Esophagus muscularis mucosa (tissue), 4 donors: ENCODE data around the gene KRTAP22-2. TPM values are rescaled to one million over a fixed set of nuclear protein-coding genes. Genes with fewer than 3 reads are reported as not detected.

Source experiments
- DNase-seq: peaks from one replicate; pipeline ENCODE4 v3.0.0-alpha.2; 2017; ENCODE audit errors: extremely low spot score
- H3K27ac ChIP-seq, 4 donors: fragments of 200-600 bp; sonication (generic); replicated peaks in 1 of 4; 1 replicate in 3 of 4; 2 replicates in 1 of 4; pipeline ENCODE4 v1.5.1; 2016 to 2019; ENCODE audit warnings: mild to moderate bottlenecking in 1 of 4
- H3K27me3 ChIP-seq, 4 donors: fragments of 200-600 bp; sonication (generic); one replicate each; pipeline versions ENCODE4 v1.5.1 to v1.6.0; 2016 to 2019
- H3K36me3 ChIP-seq, 4 donors: fragments of 200-600 bp; sonication (generic); one replicate each; pipeline ENCODE4 v1.5.1; 2016 to 2019
- H3K4me1 ChIP-seq, 4 donors: fragments of 200-600 bp; sonication (generic); one replicate each; pipeline ENCODE4 v1.5.1; 2016 to 2019
- H3K4me3 ChIP-seq, 4 donors: fragments of 200-600 bp; sonication (generic); 1 replicate in 2 of 4; 2 replicates in 2 of 4; pipeline ENCODE4 v1.5.1; 2016 to 2019; ENCODE audit warnings: mild to moderate bottlenecking in 4 of 4, moderate library complexity in 1 of 4
- H3K9me3 ChIP-seq, 4 donors: fragments of 200-600 bp; sonication (generic); 1 replicate in 3 of 4; 2 replicates in 1 of 4; pipeline ENCODE4 v1.5.1; 2016 to 2019
- EP300 ChIP-seq: sonication (generic); formaldehyde crosslinking; IDR thresholded peaks from one replicate; pipeline ENCODE4 v1.6.1; 2017; ENCODE audit warnings: antibody characterized with exemption
- POLR2A ChIP-seq: fragments of 450-650 bp; IDR thresholded peaks from one replicate; pipeline ENCODE4 v1.6.1; 2017; ENCODE audit warnings: antibody characterized with exemption, moderate library complexity, mild to moderate bottlenecking, low read depth
- POLR2AphosphoS5 ChIP-seq, 2 donors: sonication (generic); formaldehyde crosslinking; IDR thresholded peaks; one replicate each; pipeline ENCODE4 v1.6.1; 2017; ENCODE audit warnings: antibody characterized with exemption in 2 of 2
- WGBS: methylation state at CpG from one replicate; pipeline ENCODE4 v1.1.5; 2018; 5-methylcytosine and 5-hydroxymethylcytosine counted together
- intact Hi-C: fragments of 100-400 bp; cut with DNase I; formaldehyde crosslinking; loops from one replicate; pipeline ENCODE4 v1.15.1; 2023
- total RNA-seq, 4 donors: library from RNA; depleted of rRNA; stranded (reverse); fragments of >200 nt; gene quantifications; one replicate each; pipeline versions ENCODE4 v1.1.0 to v1.2.1, GENCODE V29; 2016
- TF ChIP-seq, protein P1 (sequence below), 3 experiments: fragments of 200-600 bp in 2 of 3; fragments of 450-650 bp in 1 of 3; sonication (generic) in 2 of 3; IDR thresholded peaks; one replicate each; pipeline ENCODE4 v1.5.1; 2017 to 2019; ENCODE audit warnings: antibody characterized with exemption in 3 of 3, mild to moderate bottlenecking in 2 of 3, moderate library complexity in 1 of 3

The KRTAP22-2 gene
- total RNA-seq, 4 donors from 2014 or later: not detected

DNA sequence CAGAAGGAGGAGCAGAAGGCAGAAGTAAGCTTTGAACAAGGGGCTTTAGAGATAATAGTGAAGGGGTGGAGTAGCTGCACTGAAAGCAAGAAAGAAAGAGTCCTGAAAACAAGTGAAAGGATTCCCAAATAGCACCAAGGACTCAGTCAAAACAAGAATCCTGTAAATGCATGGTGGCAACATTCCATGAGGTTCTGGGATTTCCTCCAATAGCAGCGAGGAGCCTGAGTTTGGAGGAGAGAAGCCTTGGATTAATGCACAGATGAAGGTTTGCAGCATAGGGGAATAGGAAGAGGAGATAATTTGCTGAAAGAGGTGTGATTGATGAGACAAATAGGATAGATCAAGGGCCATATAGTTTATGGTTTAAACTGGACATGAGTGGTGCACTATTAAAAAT, 10.9 kb downstream of the KRTAP22-2 start:
- H3K9me3 ChIP-seq: peaks cover 0 to 5% (median 0%) of the 10 kb centered on the region in 4 donors
- H3K4me1 ChIP-seq: no peaks in the 10 kb centered on the region
- 36% methylated on average over 1 of the region's 1 CpG for WGBS
- H3K36me3 ChIP-seq: no peaks in the 10 kb centered on the region
- no peak for DNase-seq
- H3K27ac ChIP-seq: no peak overlapping the region
- intact Hi-C loops: no loop called here
- H3K27me3 ChIP-seq: no peaks in the 10 kb centered on the region
- TF ChIP-seq POLR2A: no peak
- TF ChIP-seq, protein P1, sequence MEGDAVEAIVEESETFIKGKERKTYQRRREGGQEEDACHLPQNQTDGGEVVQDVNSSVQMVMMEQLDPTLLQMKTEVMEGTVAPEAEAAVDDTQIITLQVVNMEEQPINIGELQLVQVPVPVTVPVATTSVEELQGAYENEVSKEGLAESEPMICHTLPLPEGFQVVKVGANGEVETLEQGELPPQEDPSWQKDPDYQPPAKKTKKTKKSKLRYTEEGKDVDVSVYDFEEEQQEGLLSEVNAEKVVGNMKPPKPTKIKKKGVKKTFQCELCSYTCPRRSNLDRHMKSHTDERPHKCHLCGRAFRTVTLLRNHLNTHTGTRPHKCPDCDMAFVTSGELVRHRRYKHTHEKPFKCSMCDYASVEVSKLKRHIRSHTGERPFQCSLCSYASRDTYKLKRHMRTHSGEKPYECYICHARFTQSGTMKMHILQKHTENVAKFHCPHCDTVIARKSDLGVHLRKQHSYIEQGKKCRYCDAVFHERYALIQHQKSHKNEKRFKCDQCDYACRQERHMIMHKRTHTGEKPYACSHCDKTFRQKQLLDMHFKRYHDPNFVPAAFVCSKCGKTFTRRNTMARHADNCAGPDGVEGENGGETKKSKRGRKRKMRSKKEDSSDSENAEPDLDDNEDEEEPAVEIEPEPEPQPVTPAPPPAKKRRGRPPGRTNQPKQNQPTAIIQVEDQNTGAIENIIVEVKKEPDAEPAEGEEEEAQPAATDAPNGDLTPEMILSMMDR (IDR thresholded peaks at IDR 0.05): no peak
- no peak for TF ChIP-seq POLR2AphosphoS5 (IDR thresholded peaks at IDR 0.05)
- TF ChIP-seq EP300: no peak
- no peak overlapping the region for H3K4me3 ChIP-seq

DNA sequence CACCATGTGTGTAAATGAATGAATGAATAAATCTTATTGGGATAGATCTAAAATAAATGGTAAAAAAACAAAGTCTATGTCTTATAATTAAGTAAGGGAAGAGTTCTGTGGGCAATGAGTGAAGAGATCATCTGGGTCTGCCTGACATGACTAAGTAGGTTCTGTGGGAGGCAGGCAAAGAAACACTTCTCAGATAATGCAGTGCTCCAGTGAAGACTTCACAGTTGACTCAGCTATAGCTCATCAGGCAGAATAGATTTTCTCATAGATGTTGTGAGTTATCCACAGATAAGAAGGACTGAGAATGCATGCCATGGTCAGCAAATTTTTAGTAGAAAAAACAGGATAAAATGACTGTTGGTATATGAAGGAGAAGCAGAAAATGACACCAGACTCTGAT, 12.4 kb downstream of the KRTAP22-2 start:
- intact Hi-C loops: no loop called here
- Histone ChIP-seq H3K4me3 (no peak overlapping the region), H3K9me3 (no peaks in the 10 kb centered on the region), H3K27me3 (no peaks in the 10 kb centered on the region), H3K27ac (no peak overlapping the region), H3K4me1 (no peaks in the 10 kb centered on the region), H3K36me3 (no peaks in the 10 kb centered on the region)
- TF ChIP-seq EP300 (no peak), POLR2A (no peak), POLR2AphosphoS5 (IDR thresholded peaks at IDR 0.05) (no peak)
- TF ChIP-seq, protein P1 (IDR thresholded peaks at IDR 0.05): no peak
- no peak for DNase-seq

DNA sequence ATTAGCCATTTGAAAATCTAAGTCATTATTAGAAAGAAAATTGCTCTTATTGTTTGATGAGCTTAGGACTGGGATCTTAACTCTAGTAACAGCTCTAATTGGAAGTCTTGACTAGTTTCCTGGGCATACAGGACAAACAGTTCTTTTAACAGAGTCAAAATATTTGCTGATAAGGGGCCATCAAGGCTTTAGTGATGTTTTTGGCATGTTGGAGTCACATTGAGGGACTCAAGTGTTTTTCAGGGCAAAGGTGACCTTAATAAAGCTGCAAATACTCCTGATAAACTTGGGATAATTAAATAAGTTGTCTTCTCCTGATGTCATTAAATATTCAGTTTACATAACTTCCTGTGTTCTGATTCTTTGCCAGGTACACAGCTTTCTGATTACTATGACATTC, 22.6 kb downstream of the KRTAP22-2 start:
- no peaks in the 10 kb centered on the region for H3K36me3 ChIP-seq
- intact Hi-C loops: no loop called here
- TF ChIP-seq POLR2AphosphoS5 (IDR thresholded peaks at IDR 0.05): no peak
- H3K9me3 ChIP-seq: no peaks in the 10 kb centered on the region
- H3K4me3 ChIP-seq: no peak overlapping the region
- H3K27ac ChIP-seq: no peak overlapping the region
- no peaks in the 10 kb centered on the region for H3K27me3 ChIP-seq
- DNase-seq: no peak
- no peaks in the 10 kb centered on the region for H3K4me1 ChIP-seq

DNA sequence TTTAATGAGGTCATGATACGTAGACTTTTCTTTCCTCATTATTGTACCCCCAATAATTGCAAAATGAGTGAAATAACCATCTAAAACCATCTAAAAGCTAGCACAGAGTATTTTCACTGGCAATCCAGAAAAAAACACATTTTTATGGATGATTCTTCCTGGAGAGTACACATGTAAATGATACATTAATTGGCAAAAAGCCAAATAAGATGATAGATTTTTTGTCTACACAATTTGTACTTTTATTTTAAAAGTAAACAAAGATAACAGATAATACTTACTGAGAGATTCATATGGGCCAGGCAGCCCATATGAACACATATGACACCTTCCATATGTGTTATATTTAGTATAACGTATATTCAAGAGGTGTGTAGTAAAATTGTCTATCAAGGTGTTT, 26.6 kb downstream of the KRTAP22-2 start:
- Histone ChIP-seq H3K9me3 (no peaks in the 10 kb centered on the region), H3K27ac (no peak overlapping the region), H3K4me1 (no peaks in the 10 kb centered on the region), H3K4me3 (no peak overlapping the region), H3K27me3 (no peaks in the 10 kb centered on the region), H3K36me3 (no peaks in the 10 kb centered on the region)
- intact Hi-C loops: no loop called here
- DNase-seq: no peak
- no peak for TF ChIP-seq EP300
- TF ChIP-seq POLR2A: no peak
- TF ChIP-seq POLR2AphosphoS5 (IDR thresholded peaks at IDR 0.05): no peak
- TF ChIP-seq, protein P1 (IDR thresholded peaks at IDR 0.05): no peak
- WGBS: 79% methylated on average over 2 of the region's 2 CpGs

DNA sequence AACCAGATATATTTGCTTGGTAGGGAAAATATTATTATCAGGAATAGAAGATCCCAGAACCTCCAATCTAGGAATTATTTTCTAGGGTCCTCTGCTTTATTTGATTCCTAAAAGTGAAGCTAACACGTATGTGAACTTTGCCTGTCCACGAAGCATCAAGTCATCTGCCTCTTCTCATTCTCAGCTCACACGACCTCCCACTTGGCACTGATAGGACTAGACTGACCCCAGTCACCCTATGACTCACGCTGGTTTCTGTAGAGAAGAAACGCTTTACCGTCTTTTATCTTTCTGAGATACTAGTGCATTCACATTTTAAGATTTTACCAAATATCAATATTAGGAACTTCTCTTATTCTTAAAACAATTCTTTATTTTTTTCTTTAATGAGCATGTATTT, 27.1 kb downstream of the KRTAP22-2 start:
- Histone ChIP-seq H3K27ac (no peak overlapping the region), H3K4me3 (no peak overlapping the region), H3K4me1 (no peaks in the 10 kb centered on the region), H3K27me3 (no peaks in the 10 kb centered on the region), H3K36me3 (no peaks in the 10 kb centered on the region), H3K9me3 (no peaks in the 10 kb centered on the region)
- intact Hi-C loops: no loop called here
- WGBS: 69% methylated on average over 6 of the region's 6 CpGs
- no peak for DNase-seq
- TF ChIP-seq POLR2AphosphoS5 (IDR thresholded peaks at IDR 0.05) (no peak), EP300 (no peak), POLR2A (no peak)
- TF ChIP-seq, protein P1 (IDR thresholded peaks at IDR 0.05): no peak
